ENCODE measurements around the gene BEND3.
"Not testable (repeated sequence)": the region's sequence is repeated elsewhere in the genome, so short reads cannot be mapped to it uniquely, and the experiment has no call there.

The BEND3 gene

GRCh38 chr6:107098436-107099307 lies 16.6 kb downstream of the BEND3 start:
- no peak overlapping the region for H3K4me3 ChIP-seq
- no peak overlapping the region for H3K27ac ChIP-seq

GRCh38 chr6:107084459-107084858 lies 30.9 kb downstream of the BEND3 start:
- not testable (repeated sequence) for H3K4me3 ChIP-seq, H3K27ac ChIP-seq

- H3K27ac ChIP-seq: no peak overlapping the region
- no peak overlapping the region for H3K4me3 ChIP-seq
Observed at GRCh38 chr6:107083921-107084320, 31.4 kb downstream of the BEND3 start.

GRCh38 chr6:107083047-107083768 lies 32.1 kb downstream of the BEND3 start:
- H3K27ac ChIP-seq: no peak overlapping the region

GRCh38 chr6:107082045-107082444 lies 33.3 kb downstream of the BEND3 start:
- H3K27ac ChIP-seq: no peak overlapping the region
- no peak overlapping the region for H3K4me3 ChIP-seq

More at GRCh38 chr6:107083047-107083768, 32.1 kb downstream of the BEND3 start:
- no peak overlapping the region for H3K4me3 ChIP-seq

GRCh38 chr6:107080036-107080435 lies 35.3 kb downstream of the BEND3 start:
- Histone ChIP-seq H3K4me3 (no peak overlapping the region), H3K27ac (no peak overlapping the region)

- no peak overlapping the region for H3K4me3 ChIP-seq
- H3K27ac ChIP-seq: no peak overlapping the region
Observed at GRCh38 chr6:107079429-107079828, 35.9 kb downstream of the BEND3 start.

GRCh38 chr6:107077710-107078109 lies 37.6 kb downstream of the BEND3 start:
- no peak overlapping the region for H3K4me3 ChIP-seq
- no peak overlapping the region for H3K27ac ChIP-seq

GRCh38 chr6:107075951-107076381 lies 39.3 kb downstream of the BEND3 start:
- Histone ChIP-seq H3K27ac (no peak overlapping the region), H3K4me3 (no peak overlapping the region)

- H3K27ac ChIP-seq: no peak overlapping the region
- no peak overlapping the region for H3K4me3 ChIP-seq
Observed at GRCh38 chr6:107070686-107071085, 44.6 kb downstream of the BEND3 start.

GRCh38 chr6:107069631-107070548 lies 45.4 kb downstream of the BEND3 start:
- Histone ChIP-seq H3K4me3 (no peak overlapping the region), H3K27ac (no peak overlapping the region)

GRCh38 chr6:107068691-107069630 lies 46.4 kb downstream of the BEND3 start:
- Histone ChIP-seq H3K4me3 (no peak overlapping the region), H3K27ac (no peak overlapping the region)

GRCh38 chr6:107066697-107067659 lies 48.3 kb downstream of the BEND3 start:
- no peak overlapping the region for H3K27ac ChIP-seq
- H3K4me3 ChIP-seq: no peak overlapping the region

GRCh38 chr6:107064579-107065065 lies 50.7 kb downstream of the BEND3 start:
- Histone ChIP-seq H3K27ac (no peak overlapping the region), H3K4me3 (no peak overlapping the region)

- no peak overlapping the region for H3K4me3 ChIP-seq
- no peak overlapping the region for H3K27ac ChIP-seq
Observed at GRCh38 chr6:107062691-107063090, 52.6 kb downstream of the BEND3 start.

- H3K4me3 ChIP-seq: no peak overlapping the region
- H3K27ac ChIP-seq: peak overlapping the region in 2 of 21 experiments; percentile 27 to 36
Observed at GRCh38 chr6:107061125-107062020, 53.9 kb downstream of the BEND3 start.

GRCh38 chr6:107060704-107061103 lies 54.6 kb downstream of the BEND3 start:
- no peak overlapping the region for H3K27ac ChIP-seq

More at GRCh38 chr6:107060704-107061103, 54.6 kb downstream of the BEND3 start:
- H3K4me3 ChIP-seq: no peak overlapping the region
